H1 (cell line): ENCODE data around the gene NOC2L.

Experiments used
- EP300 ChIP-seq, 2 experiments: IDR thresholded peaks; 1 replicate in 1 of 2; 2 replicates in 1 of 2; pipeline ENCODE4 v1.6.1; 2011 to 2012; ENCODE audit warnings: low read depth in 2 of 2, low read length in 2 of 2, mild to moderate bottlenecking in 2 of 2, borderline replicate concordance in 1 of 2, inconsistent platforms in 1 of 2, moderate library complexity in 1 of 2
- GABPA ChIP-seq: IDR thresholded peaks from 2 replicates; pipeline ENCODE4 v1.6.1; 2011; ENCODE audit warnings: mild to moderate bottlenecking, low read length, moderate library complexity, borderline replicate concordance; ENCODE audit not compliant: insufficient read depth
- POLR2A ChIP-seq, 2 experiments: IDR thresholded peaks; 1 replicate in 1 of 2; 2 replicates in 1 of 2; pipeline ENCODE4 v1.6.1; 2011; ENCODE audit warnings: low read depth in 2 of 2, low read length in 2 of 2, mild to moderate bottlenecking in 2 of 2; ENCODE audit errors: control extremely low read depth in 1 of 2
- POLR2AphosphoS5 ChIP-seq: IDR thresholded peaks from 2 replicates; pipeline ENCODE4 v1.6.1; 2011; ENCODE audit warnings: low read depth, low read length
- RAD21 ChIP-seq, 2 experiments: IDR thresholded peaks in 1 of 2; conservative IDR thresholded peaks in 1 of 2; 2 replicates each; pipeline ENCODE4 v1.6.1; 2011; ENCODE audit warnings: low read depth in 2 of 2, low read length in 2 of 2, improper control_type of control experiment in 1 of 2, inconsistent platforms in 1 of 2, mild to moderate bottlenecking in 1 of 2, moderate library complexity in 1 of 2
- SRF ChIP-seq: IDR thresholded peaks from 2 replicates; pipeline ENCODE4 v1.6.1; 2011; ENCODE audit warnings: mild to moderate bottlenecking, low read depth, low read length, moderate library complexity
- YY1 ChIP-seq: IDR thresholded peaks from 2 replicates; pipeline ENCODE4 v1.6.1; 2011; ENCODE audit warnings: low read depth, mild to moderate bottlenecking, low read length
- TF ChIP-seq, protein P1 (sequence below), 3 experiments: IDR thresholded peaks; 1 replicate in 2 of 3; 2 replicates in 1 of 3; pipeline versions ENCODE4 v1.5.1 to v1.6.1; 2011; ENCODE audit warnings: low read length in 3 of 3, mild to moderate bottlenecking in 3 of 3, inconsistent platforms in 2 of 3, low read depth in 1 of 3, moderate library complexity in 1 of 3; ENCODE audit not compliant: insufficient read depth in 1 of 3; ENCODE audit errors: control extremely low read depth in 1 of 3
- TF ChIP-seq, protein P2 (sequence below): IDR thresholded peaks from 2 replicates; pipeline ENCODE4 v1.6.1; 2012; ENCODE audit warnings: inconsistent platforms
- TF ChIP-seq, protein P3 (sequence below): IDR thresholded peaks from 2 replicates; pipeline ENCODE4 v1.6.1; 2012; ENCODE audit warnings: low read length, inconsistent platforms
- TF ChIP-seq, protein P4 (sequence below): IDR thresholded peaks from 2 replicates; pipeline ENCODE4 v1.6.1; 2011; ENCODE audit warnings: low read length, improper control_type of control experiment

DNA sequence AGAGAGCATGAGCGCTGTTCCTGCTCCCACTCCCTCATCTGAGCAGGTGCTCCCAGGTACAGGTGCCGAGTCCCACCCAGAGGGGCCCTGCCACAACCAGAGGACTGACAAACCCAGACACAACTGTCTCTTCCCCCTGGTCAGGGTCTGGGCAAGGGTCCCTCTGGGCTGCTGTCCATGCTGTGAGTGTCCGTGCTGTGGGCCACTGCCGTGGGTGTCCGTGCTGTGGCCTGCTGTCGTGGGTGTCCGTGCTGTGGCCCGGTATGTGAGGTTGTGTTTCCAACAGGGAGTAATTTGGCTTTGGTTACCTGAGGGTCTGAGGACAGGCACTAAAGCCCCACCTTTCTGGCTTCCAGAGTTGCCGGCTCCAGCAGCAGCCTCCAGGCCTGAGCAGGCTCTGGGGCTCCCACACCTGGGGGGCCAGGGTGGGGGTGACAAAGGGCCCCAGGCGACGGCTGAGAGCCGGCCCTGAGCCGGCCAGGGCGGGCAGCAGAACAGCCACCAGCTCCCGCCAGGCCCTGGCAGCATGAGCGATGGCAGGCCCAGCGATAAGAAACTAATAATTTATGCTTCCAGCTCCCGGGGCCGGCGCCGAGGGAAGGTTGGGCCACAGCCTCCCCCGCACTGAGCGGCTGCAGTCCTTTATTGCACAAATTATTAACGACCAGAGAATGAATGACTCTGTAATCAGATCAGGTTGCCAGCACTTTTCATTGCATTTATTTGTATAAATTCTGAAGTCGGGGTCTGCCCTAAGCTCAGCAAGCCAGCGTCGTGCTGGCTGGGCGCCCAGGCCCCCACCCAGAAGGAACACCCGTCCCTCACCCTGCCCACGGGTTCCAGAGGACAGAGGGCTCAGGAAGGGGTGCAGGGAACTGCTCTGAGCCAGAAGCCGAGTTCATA is 42.6 kb downstream of the NOC2L start:
- TF ChIP-seq SRF (no peak), POLR2A (IDR thresholded peaks at IDR 0.05; ENCODE audit: control extremely low read depth in 1 of 2, low read depth in 2 of 2, low read length in 2 of 2) (no peak), GABPA (no peak), YY1 (no peak), POLR2AphosphoS5 (no peak), RAD21 (IDR thresholded peaks at IDR 0.05 in 1 of 2, conservative IDR thresholded peaks at IDR 0.05 in 1 of 2; ENCODE audit: low read depth in 2 of 2, low read length in 2 of 2) (no peak), EP300 (IDR thresholded peaks at IDR 0.05; ENCODE audit: borderline replicate concordance in 1 of 2, low read depth in 2 of 2, low read length in 2 of 2) (no peak)
- TF ChIP-seq, protein P1, sequence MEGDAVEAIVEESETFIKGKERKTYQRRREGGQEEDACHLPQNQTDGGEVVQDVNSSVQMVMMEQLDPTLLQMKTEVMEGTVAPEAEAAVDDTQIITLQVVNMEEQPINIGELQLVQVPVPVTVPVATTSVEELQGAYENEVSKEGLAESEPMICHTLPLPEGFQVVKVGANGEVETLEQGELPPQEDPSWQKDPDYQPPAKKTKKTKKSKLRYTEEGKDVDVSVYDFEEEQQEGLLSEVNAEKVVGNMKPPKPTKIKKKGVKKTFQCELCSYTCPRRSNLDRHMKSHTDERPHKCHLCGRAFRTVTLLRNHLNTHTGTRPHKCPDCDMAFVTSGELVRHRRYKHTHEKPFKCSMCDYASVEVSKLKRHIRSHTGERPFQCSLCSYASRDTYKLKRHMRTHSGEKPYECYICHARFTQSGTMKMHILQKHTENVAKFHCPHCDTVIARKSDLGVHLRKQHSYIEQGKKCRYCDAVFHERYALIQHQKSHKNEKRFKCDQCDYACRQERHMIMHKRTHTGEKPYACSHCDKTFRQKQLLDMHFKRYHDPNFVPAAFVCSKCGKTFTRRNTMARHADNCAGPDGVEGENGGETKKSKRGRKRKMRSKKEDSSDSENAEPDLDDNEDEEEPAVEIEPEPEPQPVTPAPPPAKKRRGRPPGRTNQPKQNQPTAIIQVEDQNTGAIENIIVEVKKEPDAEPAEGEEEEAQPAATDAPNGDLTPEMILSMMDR (IDR thresholded peaks at IDR 0.05; ENCODE audit: control extremely low read depth in 1 of 3, insufficient read depth in 1 of 3, low read depth in 1 of 3, low read length in 3 of 3) = no peak
- TF ChIP-seq, protein P2, sequence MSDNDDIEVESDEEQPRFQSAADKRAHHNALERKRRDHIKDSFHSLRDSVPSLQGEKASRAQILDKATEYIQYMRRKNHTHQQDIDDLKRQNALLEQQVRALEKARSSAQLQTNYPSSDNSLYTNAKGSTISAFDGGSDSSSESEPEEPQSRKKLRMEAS = no peak
- TF ChIP-seq, protein P3, sequence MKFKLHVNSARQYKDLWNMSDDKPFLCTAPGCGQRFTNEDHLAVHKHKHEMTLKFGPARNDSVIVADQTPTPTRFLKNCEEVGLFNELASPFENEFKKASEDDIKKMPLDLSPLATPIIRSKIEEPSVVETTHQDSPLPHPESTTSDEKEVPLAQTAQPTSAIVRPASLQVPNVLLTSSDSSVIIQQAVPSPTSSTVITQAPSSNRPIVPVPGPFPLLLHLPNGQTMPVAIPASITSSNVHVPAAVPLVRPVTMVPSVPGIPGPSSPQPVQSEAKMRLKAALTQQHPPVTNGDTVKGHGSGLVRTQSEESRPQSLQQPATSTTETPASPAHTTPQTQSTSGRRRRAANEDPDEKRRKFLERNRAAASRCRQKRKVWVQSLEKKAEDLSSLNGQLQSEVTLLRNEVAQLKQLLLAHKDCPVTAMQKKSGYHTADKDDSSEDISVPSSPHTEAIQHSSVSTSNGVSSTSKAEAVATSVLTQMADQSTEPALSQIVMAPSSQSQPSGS = no peak
- TF ChIP-seq, protein P4, sequence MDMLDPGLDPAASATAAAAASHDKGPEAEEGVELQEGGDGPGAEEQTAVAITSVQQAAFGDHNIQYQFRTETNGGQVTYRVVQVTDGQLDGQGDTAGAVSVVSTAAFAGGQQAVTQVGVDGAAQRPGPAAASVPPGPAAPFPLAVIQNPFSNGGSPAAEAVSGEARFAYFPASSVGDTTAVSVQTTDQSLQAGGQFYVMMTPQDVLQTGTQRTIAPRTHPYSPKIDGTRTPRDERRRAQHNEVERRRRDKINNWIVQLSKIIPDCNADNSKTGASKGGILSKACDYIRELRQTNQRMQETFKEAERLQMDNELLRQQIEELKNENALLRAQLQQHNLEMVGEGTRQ = no peak
